Endodermal cell (in vitro differentiated cells): Measurements from ENCODE around the gene PINK1. TPM values are rescaled to one million over a fixed set of nuclear protein-coding genes. Genes with fewer than 3 reads are reported as not detected.

ENCODE experiments used
- DNase-seq: peaks from one replicate; pipeline ENCODE4 v3.0.0-alpha.2; 2017
- H3K27ac ChIP-seq: 2 replicates; pipeline ENCODE4 v1.5.1; 2013; ENCODE audit warnings: mild to moderate bottlenecking, low read depth, low read length, moderate library complexity
- H3K27me3 ChIP-seq: 2 replicates; pipeline ENCODE4 v1.6.1; 2013; ENCODE audit warnings: mild to moderate bottlenecking, low read length, moderate library complexity; ENCODE audit not compliant: insufficient read depth, control insufficient read depth, poor library complexity, severe bottlenecking
- H3K36me3 ChIP-seq: 2 replicates; pipeline ENCODE4 v1.7.0; 2013; ENCODE audit warnings: mild to moderate bottlenecking, low read length, moderate library complexity; ENCODE audit not compliant: control insufficient read depth, insufficient read depth
- H3K4me1 ChIP-seq: one replicate; pipeline ENCODE4 v1.7.0; 2013; ENCODE audit warnings: low read length; ENCODE audit not compliant: control insufficient read depth, insufficient read depth
- H3K4me3 ChIP-seq: 2 replicates; pipeline ENCODE4 v1.5.1; 2013; ENCODE audit warnings: mild to moderate bottlenecking, low read length, moderate library complexity
- H3K9ac ChIP-seq: 2 replicates; pipeline ENCODE4 v1.6.1; 2013; ENCODE audit warnings: mild to moderate bottlenecking, low read length, moderate library complexity; ENCODE audit not compliant: poor library complexity, severe bottlenecking; ENCODE audit errors: extremely low read depth
- H3K9me3 ChIP-seq: 2 replicates; pipeline ENCODE4 v1.6.1; 2013; ENCODE audit warnings: mild to moderate bottlenecking, low read length, moderate library complexity; ENCODE audit not compliant: control insufficient read depth
- H3K27ac Mint-ChIP-seq: 2 replicates; pipeline ENCODE4 v1.8.0; 2020; ENCODE audit warnings: mixed read lengths
- H3K27me3 Mint-ChIP-seq: 2 replicates; pipeline ENCODE4 v1.8.0; 2021; ENCODE audit warnings: mild to moderate bottlenecking, mixed read lengths; ENCODE audit not compliant: insufficient read depth
- H3K36me3 Mint-ChIP-seq: 2 replicates; pipeline ENCODE4 v1.8.0; 2020; ENCODE audit warnings: low read depth, mixed read lengths
- H3K4me1 Mint-ChIP-seq: 2 replicates; pipeline ENCODE4 v1.8.0; 2020; ENCODE audit warnings: mixed read lengths
- H3K4me3 Mint-ChIP-seq: 2 replicates; pipeline ENCODE4 v1.8.0; 2020; ENCODE audit warnings: mild to moderate bottlenecking, moderate library complexity, mixed read lengths
- H3K9me3 Mint-ChIP-seq: 2 replicates; pipeline ENCODE4 v1.8.0; 2020; ENCODE audit warnings: mild to moderate bottlenecking, mixed read lengths
- WGBS, 2 experiments: methylation state at CpG; one replicate each; pipeline versions ENCODE4 v1.1.5 to v1.1.7; 2013; ENCODE audit warnings: missing lambda C conversion rate in 2 of 2, mixed read lengths in 1 of 2; ENCODE audit not compliant: insufficient coverage in 1 of 2, insufficient read length in 1 of 2; 5-methylcytosine and 5-hydroxymethylcytosine counted together
- total RNA-seq, 2 donors: library from RNA; stranded (reverse); fragmentation: NEBNext Ultra II Directional in 1 of 2; extraction: Animal tissue kit (Norgen Biotek cat#: 25700) in 1 of 2; gene quantifications; 2 replicates in 1 of 2; 3 replicates in 1 of 2; pipeline ENCODE4 v1.2.1, GENCODE V29; 2021
- TF ChIP-seq, protein P1 (sequence below): fragments of 200-600 bp; sonication (generic); conservative IDR thresholded peaks from 2 replicates; pipeline ENCODE4 v1.5.0; 2021; ENCODE audit warnings: antibody characterized with exemption, mild to moderate bottlenecking

PINK1 gene
- total RNA-seq, 2 donors from 2014 or later = 26.3 to 27.7 TPM

DNA sequence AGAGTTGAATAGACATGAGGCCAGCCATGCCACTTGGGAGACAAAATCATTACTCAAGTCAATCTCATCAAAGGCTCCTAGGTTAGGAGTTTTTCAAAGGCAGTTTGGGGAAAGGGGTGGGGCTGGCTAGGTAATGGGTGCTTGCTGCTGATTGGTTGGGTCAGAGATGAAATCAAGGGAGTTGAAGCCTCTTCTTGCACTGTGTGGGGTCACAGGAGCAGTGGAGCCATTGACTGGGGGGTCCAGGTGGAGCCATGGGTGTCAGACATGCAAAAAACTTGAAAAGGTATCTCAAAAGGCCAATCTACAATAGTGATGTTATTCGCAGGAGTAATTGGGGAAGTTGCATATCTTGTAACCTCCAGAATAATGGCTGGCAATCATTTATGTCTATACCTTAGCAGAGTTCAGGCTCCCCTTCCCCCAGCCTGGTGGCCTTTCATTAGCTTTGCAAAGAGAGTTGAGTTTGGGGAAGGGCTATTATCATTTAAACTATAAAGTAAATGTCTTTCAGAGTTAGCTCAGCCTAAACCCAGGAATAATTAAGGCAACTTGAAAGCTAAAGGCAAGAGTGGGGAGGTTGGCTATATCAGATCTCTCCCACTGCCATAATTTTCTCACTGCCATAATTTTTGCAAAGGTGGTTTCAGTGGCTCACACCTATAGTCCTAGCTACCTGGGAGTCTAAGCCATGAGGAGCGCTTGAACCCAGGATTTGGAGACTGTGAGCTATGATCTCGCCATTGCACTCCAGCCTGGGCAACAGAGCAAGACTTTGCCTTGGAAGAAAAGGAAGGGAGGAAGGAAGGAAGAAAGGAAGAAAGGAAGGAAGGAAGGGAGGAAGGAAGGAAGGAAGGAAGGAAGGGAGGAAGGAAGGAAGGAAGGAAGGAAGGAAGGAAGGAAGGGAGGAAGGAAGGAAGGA is 7.8 kb upstream of the PINK1 start:
- H3K4me3 ChIP-seq = no peak overlapping the region
- peak overlapping the region; percentile 13 for H3K27ac Mint-ChIP-seq

DNA sequence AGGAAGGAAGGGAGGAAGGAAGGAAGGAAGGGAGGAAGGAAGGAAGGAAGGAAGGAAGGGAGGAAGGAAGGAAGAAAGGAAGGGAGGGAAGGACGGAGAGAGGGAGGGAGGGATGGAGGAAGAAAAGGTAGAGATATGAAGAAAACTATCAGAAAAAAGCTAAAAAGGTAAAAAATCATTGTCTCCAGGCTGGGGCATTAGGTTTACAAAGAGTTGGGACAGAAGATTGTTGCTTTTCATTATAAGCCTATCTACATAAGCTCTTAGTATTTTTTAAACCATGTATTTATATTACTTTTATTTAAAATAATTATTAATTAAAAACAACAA is 7.2 kb upstream of the PINK1 start:
- DNase-seq = no peak

More for the DNA sequence above, 7.8 kb upstream of the PINK1 start:
- Histone ChIP-seq H3K9me3 (peaks cover 22% of the 10 kb centered on the region), H3K4me1 (no peaks in the 10 kb centered on the region), H3K27ac (no peak overlapping the region), H3K36me3 (no peaks in the 10 kb centered on the region), H3K9ac (no peak overlapping the region), H3K27me3 (no peaks in the 10 kb centered on the region)
- H3K4me3 Mint-ChIP-seq = no peak overlapping the region
- TF ChIP-seq, protein P1, sequence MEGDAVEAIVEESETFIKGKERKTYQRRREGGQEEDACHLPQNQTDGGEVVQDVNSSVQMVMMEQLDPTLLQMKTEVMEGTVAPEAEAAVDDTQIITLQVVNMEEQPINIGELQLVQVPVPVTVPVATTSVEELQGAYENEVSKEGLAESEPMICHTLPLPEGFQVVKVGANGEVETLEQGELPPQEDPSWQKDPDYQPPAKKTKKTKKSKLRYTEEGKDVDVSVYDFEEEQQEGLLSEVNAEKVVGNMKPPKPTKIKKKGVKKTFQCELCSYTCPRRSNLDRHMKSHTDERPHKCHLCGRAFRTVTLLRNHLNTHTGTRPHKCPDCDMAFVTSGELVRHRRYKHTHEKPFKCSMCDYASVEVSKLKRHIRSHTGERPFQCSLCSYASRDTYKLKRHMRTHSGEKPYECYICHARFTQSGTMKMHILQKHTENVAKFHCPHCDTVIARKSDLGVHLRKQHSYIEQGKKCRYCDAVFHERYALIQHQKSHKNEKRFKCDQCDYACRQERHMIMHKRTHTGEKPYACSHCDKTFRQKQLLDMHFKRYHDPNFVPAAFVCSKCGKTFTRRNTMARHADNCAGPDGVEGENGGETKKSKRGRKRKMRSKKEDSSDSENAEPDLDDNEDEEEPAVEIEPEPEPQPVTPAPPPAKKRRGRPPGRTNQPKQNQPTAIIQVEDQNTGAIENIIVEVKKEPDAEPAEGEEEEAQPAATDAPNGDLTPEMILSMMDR = no peak
- no peaks in the 10 kb centered on the region for H3K27me3 Mint-ChIP-seq
- 60 to 100% methylated on average over 1 to 3 of the region's 3 CpGs for WGBS, 2 experiments
- peak; percentile 90 for DNase-seq
- H3K36me3 Mint-ChIP-seq = peaks cover 10% of the 10 kb centered on the region
- peaks cover 9% of the 10 kb centered on the region for H3K4me1 Mint-ChIP-seq
- peaks cover 46% of the 10 kb centered on the region for H3K9me3 Mint-ChIP-seq

DNA sequence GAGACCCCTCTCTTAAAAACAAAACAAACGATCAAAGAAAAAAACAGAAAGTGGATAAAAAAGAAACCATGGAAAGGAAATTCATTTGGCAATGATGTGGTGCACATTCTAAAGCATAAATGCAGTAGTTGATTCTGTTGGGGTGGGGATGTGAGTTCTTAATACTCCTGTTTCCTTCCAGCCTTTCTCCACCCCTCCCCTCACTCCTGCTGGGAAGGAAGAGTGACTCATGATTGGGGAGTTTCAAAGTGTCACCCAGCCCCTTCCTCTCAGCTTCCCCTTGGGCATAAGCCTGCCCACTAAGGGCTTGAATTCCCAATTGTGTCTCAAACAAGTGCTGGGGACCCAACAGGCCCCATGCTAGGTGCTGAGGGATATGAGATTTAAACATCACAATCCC is 6.7 kb upstream of the PINK1 start:
- H3K9ac ChIP-seq = no peak overlapping the region
- Mint-ChIP-seq H3K9me3 (peaks cover 48% of the 10 kb centered on the region), H3K4me3 (no peak overlapping the region), H3K36me3 (peaks cover 10% of the 10 kb centered on the region), H3K27ac (peak overlapping the region; percentile 74), H3K4me1 (peaks cover 9% of the 10 kb centered on the region), H3K27me3 (no peaks in the 10 kb centered on the region)
- H3K4me3 ChIP-seq = no peak overlapping the region
- TF ChIP-seq, protein P1 = no peak
- no peak for DNase-seq
- H3K36me3 ChIP-seq = no peaks in the 10 kb centered on the region
- H3K27ac ChIP-seq = no peak overlapping the region
- no peaks in the 10 kb centered on the region for H3K27me3 ChIP-seq
- WGBS, 2 experiments = 100% methylated on average over 1 of the region's 1 CpG; no CpG with 5 or more reads in 1 of the 2 experiments
- H3K9me3 ChIP-seq = peaks cover 22% of the 10 kb centered on the region
- no peaks in the 10 kb centered on the region for H3K4me1 ChIP-seq

More for the DNA sequence above, 7.2 kb upstream of the PINK1 start:
- no peaks in the 10 kb centered on the region for H3K27me3 Mint-ChIP-seq
- Histone ChIP-seq H3K9ac (no peak overlapping the region), H3K9me3 (peaks cover 22% of the 10 kb centered on the region), H3K27ac (no peak overlapping the region), H3K27me3 (no peaks in the 10 kb centered on the region), H3K4me1 (no peaks in the 10 kb centered on the region), H3K36me3 (no peaks in the 10 kb centered on the region), H3K4me3 (no peak overlapping the region)
- TF ChIP-seq, protein P1 = no peak
- H3K4me3 Mint-ChIP-seq = no peak overlapping the region
- WGBS, 2 experiments = 80% methylated on average over 1 of the region's 1 CpG; no CpG with 5 or more reads in 1 of the 2 experiments
- H3K27ac Mint-ChIP-seq = no peak overlapping the region
- peaks cover 9% of the 10 kb centered on the region for H3K4me1 Mint-ChIP-seq
- peaks cover 48% of the 10 kb centered on the region for H3K9me3 Mint-ChIP-seq
- peaks cover 10% of the 10 kb centered on the region for H3K36me3 Mint-ChIP-seq
